Nephron (organoid): Measurements from ENCODE around the gene GNB2.
A peak's percentile ranks its signal among the peaks of the same experiment; 100 is the strongest.
"Not testable (repeated sequence)": the region's sequence is repeated elsewhere in the genome, so short reads cannot be mapped to it uniquely, and the experiment has no call there.

Experiments
- H3K27ac Mint-ChIP-seq, 3 experiments: 2 replicates each; pipeline ENCODE4 v1.8.0; 2020; ENCODE audit warnings: mixed read lengths in 3 of 3, mild to moderate bottlenecking in 2 of 3, moderate library complexity in 1 of 3
- H3K27me3 Mint-ChIP-seq: 2 replicates; pipeline ENCODE4 v1.8.0; 2021; ENCODE audit warnings: low read depth, mild to moderate bottlenecking, moderate library complexity, mixed read lengths
- H3K36me3 Mint-ChIP-seq: 2 replicates; pipeline ENCODE4 v1.8.0; 2020; ENCODE audit warnings: low read depth, mixed read lengths
- H3K4me1 Mint-ChIP-seq: 2 replicates; pipeline ENCODE4 v1.8.0; 2020; ENCODE audit warnings: mixed read lengths
- H3K4me3 Mint-ChIP-seq, 3 experiments: 2 replicates each; pipeline ENCODE4 v1.8.0; 2020; ENCODE audit warnings: mild to moderate bottlenecking in 3 of 3, mixed read lengths in 3 of 3, moderate library complexity in 2 of 3
- H3K9me3 Mint-ChIP-seq: 2 replicates; pipeline ENCODE4 v1.8.0; 2020; ENCODE audit warnings: mixed read lengths
- CTCF ChIP-seq, 3 experiments: fragments of 200-600 bp; sonication (generic); IDR thresholded peaks; one replicate each; pipeline ENCODE4 v1.5.0; 2021; ENCODE audit warnings: antibody characterized with exemption in 3 of 3; ENCODE audit not compliant: unreplicated experiment in 3 of 3

The GNB2 gene

GRCh38 chr7:100696123-100696521 lies 22.6 kb downstream of the GNB2 start:
- Mint-ChIP-seq H3K36me3 (no peaks in the 10 kb centered on the region), H3K27me3 (peaks cover 17% of the 10 kb centered on the region), H3K4me1 (peaks cover 18% of the 10 kb centered on the region), H3K9me3 (no peaks in the 10 kb centered on the region), H3K27ac (peak overlapping the region; percentile 72 to 82 (median 73)), H3K4me3 (peak overlapping the region; percentile 80 to 81 (median 81))
- no peak for TF ChIP-seq CTCF (IDR thresholded peaks at IDR 0.05; ENCODE audit: unreplicated experiment in 3 of 3)

GRCh38 chr7:100699018-100699417 lies 25.5 kb downstream of the GNB2 start:
- Mint-ChIP-seq H3K27ac (no peak overlapping the region), H3K9me3 (no peaks in the 10 kb centered on the region), H3K4me3 (no peak overlapping the region), H3K27me3 (peaks cover 20% of the 10 kb centered on the region), H3K36me3 (no peaks in the 10 kb centered on the region), H3K4me1 (no peaks in the 10 kb centered on the region)
- TF ChIP-seq CTCF (IDR thresholded peaks at IDR 0.05; ENCODE audit: unreplicated experiment in 3 of 3): no peak

GRCh38 chr7:100701089-100701488 lies 27.5 kb downstream of the GNB2 start:
- not testable (repeated sequence) for H3K27ac Mint-ChIP-seq, H3K9me3 Mint-ChIP-seq, H3K4me1 Mint-ChIP-seq, H3K36me3 Mint-ChIP-seq, H3K4me3 Mint-ChIP-seq
- H3K27me3 Mint-ChIP-seq: peaks cover 16% of the 10 kb centered on the region

GRCh38 chr7:100705320-100705752 lies 31.8 kb downstream of the GNB2 start:
- H3K4me1 Mint-ChIP-seq: peaks cover 7% of the 10 kb centered on the region
- H3K27ac Mint-ChIP-seq: peak overlapping the region; percentile 91 to 97 (median 96)
- no peaks in the 10 kb centered on the region for H3K36me3 Mint-ChIP-seq
- H3K9me3 Mint-ChIP-seq: no peaks in the 10 kb centered on the region
- TF ChIP-seq CTCF (IDR thresholded peaks at IDR 0.05; ENCODE audit: unreplicated experiment in 3 of 3): peak; percentile 96 to 98 (median 96)
- peaks cover 4% of the 10 kb centered on the region for H3K27me3 Mint-ChIP-seq
- peak overlapping the region; percentile 98 to 99 (median 99) for H3K4me3 Mint-ChIP-seq

GRCh38 chr7:100705753-100706671 lies 32.5 kb downstream of the GNB2 start, which contains the start of gene POP7:
Gene POP7, plus strand, starts transcription at chr7:100706121. Its CDS starts 710 bp downstream, at chr7:100706831.
- TF ChIP-seq CTCF (IDR thresholded peaks at IDR 0.05; ENCODE audit: unreplicated experiment in 3 of 3): no peak
- no peaks in the 10 kb centered on the region for H3K9me3 Mint-ChIP-seq
- peak within 1 kb of the TSS; percentile 98 to 99 (median 99) for H3K4me3 Mint-ChIP-seq
- H3K4me1 Mint-ChIP-seq: peaks cover 7% of the 10 kb centered on the region
- peaks cover 3% of the 10 kb centered on the region for H3K27me3 Mint-ChIP-seq
- peak within 1 kb of the TSS; percentile 91 to 97 (median 96) for H3K27ac Mint-ChIP-seq
- no peaks in the 10 kb centered on the region for H3K36me3 Mint-ChIP-seq

- Mint-ChIP-seq H3K4me1 (peaks cover 7% of the 10 kb centered on the region), H3K9me3 (no peaks in the 10 kb centered on the region), H3K27ac (peak overlapping the region; percentile 16 to 97 (median 91)), H3K4me3 (peak overlapping the region; percentile 98 to 99 (median 99)), H3K27me3 (no peaks in the 10 kb centered on the region), H3K36me3 (no peaks in the 10 kb centered on the region)
- no peak for TF ChIP-seq CTCF (IDR thresholded peaks at IDR 0.05; ENCODE audit: unreplicated experiment in 3 of 3)
Measured at GRCh38 chr7:100706672-100707311, 33.3 kb downstream of the GNB2 start.
